Suppressor macrophage treated with lipopolysaccharide for 4 hours (primary cell): ENCODE measurements around the gene IGLON5.

Experiments used
- DNase-seq: peaks from one replicate; pipeline ENCODE4 v3.0.0-alpha.2; 2020

Gene IGLON5

DNA sequence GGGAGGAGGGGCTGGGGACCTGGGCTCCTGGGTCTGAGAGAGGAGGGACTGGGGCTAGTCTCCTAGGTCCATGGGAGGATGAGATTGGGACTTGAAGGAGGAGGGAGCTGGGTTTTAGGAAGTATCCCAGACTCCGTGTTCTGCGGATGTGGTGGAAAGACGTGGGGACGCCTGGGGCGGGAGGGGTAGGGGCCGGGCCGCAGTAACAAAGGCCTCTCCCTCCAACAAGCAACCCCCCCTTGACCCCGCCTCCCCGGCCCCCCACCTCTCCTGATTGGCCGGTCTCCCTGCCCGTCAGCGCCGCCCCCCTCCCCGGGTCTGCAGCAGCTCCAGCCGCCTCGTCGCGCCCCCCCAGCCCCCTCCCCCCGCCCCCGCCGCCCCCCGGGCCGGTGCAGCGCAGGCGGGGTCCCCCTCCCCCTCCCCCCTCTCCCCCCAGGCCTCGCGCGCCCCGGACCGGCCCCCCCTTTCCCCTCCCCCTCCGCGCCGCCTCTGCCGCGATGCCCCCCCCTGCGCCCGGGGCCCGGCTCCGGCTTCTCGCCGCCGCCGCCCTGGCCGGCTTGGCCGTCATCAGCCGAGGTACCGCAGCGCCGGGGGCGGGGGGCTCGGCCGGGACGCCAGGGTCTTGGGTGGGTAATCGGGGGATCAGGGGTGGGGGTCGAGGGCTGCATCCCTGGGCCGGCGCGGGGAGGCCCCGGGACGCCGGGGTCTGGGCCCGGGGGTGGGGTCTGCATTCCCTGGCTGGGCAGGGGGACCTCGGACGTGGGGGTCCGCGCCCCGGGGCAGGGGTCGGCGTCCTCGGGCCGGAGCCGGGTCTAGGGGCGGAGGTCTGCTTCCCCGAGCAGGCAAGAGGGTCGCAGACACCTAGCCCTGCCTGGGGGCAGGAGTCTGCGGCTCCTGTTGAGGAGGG is at the start of gene IGLON5:
Gene IGLON5, plus strand, starts transcription at position 294 of the 907 bp plus-strand sequence. Its CDS starts 204 bp downstream, at position 498.
- no peak for DNase-seq

DNA sequence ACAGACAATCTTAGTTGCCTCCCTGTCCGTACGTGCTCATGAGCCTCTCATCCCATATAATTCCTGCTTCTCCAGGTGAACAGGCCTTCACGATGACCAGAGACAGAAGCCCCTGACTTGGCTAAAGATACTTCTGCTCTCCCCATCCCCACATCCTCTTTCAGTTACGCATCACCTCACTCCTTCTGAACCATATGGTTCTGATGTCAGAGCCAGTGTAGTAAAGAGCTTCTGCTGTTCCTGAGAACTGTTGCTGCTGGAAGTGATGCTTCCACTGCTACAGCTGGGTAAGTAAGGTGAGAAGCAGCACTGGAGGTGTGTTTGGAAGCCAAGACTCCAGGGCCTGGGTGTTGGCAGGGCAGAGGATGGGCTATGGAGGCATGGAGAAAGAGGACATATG is 47.6 kb upstream of the IGLON5 start:
- DNase-seq, result no peak

DNA sequence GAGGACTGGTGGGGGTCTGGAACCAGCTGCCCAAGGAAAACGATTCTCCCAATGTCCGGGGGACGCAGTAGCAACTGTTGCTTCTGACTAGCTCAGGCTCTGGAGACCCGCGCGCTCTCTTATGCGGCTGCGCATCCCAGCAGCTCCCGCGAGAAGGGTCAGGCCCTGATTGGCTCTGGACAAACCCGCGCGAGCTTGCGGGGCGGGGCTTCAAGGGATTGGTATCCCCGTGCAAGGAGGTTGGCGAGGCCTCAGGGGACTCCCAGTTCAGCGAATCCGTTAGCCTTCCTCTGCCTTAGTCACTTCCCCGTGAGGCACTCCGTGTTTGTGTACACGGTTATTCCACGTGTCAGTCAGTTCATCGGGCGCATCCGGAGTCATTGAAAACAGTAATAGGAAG is 40.4 kb upstream of the IGLON5 start:
- peak; percentile 39 for DNase-seq

DNA sequence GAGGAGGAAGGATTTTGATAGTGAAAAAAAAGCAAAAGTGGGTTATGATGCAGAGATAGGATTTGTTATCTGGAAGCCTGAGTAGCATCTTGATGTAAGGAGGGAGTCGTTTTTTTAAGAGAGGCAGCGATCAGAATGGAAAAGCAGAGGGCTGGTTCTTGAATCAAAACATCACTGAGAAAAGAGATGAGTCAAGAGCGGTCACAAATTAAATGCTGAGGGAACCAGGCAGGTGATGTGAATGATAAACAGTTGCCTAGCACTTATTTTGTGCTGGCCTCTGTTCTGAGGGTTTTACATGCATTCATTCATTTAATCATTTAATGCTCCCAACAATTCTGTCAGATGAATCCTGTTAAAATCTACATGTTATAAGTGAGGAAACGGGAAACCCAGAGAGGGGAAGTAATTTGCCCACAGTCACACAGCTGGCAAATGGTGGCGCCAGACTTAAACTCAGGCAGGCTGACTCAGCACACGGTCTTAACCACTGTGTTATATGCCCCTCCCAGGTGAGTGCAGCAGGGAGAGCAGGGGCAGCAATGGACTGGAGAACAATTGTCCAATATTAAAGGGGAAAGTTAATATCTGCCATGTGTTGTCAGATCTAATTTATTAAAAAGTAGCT is 39.1 kb upstream of the IGLON5 start:
- peak; percentile 52 for DNase-seq

DNA sequence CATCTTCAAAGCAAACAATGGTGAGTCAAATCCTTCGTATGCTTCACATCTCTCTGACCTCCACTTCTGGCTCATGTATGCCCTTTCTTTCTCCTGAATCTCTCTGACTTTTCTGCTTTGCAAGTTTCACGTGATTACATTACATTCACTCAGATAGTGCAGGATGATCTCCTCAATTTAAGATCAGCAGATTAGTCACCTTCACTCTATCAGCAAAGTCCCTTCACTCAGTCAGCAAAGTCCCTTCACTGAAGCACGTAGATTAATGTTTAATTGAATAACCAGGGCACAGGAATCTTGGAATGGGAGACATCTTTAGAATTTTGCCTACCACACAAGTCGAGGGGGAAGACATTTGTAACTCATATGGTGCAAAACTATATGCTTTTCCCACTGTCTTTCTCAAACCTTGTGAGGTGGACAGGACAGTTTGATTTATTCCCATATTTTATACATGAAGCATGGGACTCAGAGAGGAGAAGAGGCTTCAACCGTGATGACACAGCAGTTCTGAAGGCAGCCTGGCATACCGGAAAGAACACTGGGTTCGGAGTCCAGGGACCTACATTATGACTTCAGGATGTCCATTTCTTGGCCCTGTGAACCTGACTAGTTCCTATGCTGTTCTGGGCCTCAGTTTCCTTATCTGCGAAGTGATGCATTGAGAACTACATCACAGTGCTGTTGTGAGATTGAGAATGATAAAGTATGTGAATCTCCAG is 37.2 kb upstream of the IGLON5 start:
- no peak for DNase-seq

DNA sequence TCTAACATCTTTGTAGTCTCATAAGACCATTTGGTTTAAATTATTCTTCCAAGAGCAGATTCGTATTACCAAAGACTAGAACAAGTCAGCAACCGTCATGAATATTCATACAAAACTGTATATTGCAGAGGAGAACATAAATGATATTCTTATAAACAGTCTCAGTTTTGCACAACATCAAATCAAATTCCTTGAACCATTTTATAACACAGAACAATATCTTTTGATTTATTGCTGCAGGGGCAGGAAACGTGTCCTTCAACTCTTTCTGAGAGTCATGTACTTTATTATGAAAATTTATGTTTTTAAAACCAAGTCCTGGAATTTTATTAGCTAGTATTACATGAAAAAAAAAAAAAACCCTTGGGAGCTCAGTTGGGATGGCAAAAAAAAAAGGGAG is 34.3 kb upstream of the IGLON5 start:
- DNase-seq, result no peak

DNA sequence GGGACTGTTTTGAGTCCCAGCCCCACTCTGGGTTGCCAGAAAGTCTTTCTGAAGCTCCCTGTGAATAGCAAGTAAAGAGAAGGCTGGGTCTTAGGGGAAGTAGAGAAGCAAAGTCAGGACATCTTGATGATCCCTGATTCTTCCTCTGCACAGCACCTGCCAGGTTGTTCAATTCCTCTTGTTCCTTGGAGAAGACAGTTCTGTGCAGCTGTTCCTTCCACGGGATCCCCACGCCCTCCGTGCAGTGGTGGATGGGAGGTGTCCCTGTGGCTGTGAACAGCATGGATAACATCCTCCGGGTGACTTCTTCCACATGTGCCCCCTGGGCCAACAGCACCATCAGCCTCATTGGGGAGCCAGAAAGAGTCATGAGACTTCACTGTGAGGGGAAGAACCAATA is 29.1 kb upstream of the IGLON5 start:
- DNase-seq, result no peak

DNA sequence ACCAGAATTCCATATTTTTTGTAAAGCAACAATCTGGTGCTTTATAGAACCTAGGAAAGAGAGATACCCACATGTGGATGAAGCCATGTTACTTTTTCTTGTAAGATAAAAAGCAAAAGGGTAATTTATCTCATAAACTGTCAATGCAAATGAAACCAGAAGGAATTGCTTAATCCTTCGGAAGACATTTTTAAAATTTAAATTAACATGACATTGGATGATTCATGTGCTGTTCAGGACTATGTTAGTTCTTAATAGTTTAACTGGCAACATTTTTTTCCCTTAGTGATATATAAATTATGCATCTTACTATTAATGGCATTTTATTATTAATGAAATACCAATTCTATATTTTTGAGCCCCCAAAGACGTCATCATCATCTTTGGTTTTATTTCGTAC is 25.8 kb upstream of the IGLON5 start:
- DNase-seq, result no peak

DNA sequence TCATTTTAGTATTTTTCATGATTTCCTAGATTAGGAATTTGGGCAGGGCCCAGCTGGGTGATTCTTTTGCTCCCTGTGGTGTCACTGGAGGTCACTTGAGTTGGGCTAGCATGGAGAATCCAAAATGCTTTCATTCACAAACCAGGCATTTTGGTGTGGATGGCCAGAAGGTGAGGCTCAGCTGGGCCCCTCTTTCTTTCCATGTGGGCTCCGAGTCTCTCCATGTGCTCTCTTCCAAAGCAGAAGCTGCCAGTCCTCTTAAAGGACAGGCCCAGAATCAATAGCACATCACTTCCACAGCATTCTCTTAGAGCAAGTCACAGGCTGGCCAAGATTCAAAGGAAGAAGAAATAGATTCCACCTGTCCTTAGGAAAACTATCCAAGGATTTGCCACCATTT is 21.8 kb upstream of the IGLON5 start:
- DNase-seq, result no peak

DNA sequence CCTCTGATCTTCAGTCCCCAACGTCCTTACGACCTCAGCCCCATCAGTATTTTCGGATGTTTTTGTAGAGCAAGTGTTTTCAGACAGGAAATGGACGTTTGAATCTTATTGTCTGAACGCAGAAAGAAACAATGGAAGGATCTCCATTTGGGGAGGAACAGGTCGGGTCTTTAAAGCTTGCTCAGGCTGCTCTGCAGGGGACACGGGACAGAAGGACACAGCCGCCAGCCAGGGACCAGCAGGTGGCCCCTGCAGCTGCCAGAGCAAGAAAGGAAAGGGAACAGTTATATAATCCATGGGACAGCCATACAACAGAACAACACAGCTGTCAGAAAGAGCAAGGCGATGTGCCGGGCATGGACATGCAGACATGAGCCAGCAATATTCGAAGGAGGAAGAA is 18.5 kb upstream of the IGLON5 start:
- DNase-seq, result no peak

DNA sequence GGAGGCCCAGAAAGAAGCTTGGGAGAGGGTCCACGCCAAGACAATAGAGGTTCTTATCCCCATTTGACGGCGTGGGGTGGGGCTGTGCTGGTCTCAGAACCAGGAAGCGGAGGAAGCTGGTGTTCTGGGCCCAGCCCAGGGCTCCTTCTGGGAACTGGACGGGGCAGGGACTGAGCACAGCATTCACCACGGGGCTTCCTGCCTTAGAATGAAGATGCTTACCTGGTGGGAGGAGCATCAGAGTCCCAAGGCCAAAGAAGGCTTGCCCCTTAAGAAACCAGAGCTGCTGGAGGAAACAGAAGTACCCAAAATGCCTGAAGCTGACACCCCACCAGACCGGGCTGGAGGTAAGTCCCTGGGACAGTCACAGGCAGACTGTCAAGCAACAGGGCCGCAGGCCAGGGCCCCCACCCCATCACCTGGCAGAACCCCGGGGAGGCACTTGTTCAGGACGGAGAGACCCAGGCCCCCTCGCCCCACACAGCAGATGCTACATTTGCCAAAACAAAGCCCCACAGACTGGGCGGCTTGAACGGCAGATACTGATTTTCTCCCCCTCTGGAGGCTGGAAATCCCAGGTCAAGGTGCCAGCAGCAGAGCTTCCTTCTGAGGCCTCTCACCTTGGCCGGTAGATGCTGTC is 17.8 kb upstream of the IGLON5 start:
- DNase-seq, result no peak

DNA sequence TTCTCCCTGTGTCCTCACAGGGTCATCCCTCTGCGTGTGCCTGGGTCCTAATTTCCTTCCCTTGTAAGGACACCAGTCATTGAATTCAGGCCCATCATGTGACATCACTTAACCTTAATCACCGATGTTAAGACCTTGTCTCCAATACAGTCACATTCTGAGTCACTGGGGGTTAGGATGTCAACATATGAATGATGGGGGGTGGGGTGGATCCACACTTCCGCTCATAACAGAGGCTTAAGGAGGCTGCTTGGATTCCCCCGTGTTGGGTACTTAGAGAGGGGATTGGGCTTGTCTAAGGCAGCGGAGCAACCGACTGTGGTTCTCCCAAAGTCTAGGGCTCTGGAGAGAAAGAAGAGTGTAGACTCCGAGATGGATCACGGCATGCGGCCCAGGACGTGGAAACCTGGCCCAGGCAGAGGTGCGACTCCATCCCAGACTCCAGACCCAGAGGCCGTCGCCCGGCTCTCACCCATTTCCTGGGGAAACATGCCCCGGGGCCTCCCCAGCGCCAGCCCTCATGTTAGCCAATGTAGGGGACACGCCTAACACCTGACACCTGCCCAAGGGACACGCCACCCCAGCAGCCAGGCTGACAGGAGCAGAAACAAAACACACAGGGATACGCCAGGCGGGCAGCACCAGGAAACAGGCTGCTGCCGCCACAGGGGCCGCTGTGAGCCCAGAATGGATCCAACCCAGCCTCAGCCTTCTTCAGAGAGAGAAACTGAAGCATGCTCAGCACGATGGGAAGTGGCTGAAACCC is 17.1 kb upstream of the IGLON5 start:
- DNase-seq, result no peak

DNA sequence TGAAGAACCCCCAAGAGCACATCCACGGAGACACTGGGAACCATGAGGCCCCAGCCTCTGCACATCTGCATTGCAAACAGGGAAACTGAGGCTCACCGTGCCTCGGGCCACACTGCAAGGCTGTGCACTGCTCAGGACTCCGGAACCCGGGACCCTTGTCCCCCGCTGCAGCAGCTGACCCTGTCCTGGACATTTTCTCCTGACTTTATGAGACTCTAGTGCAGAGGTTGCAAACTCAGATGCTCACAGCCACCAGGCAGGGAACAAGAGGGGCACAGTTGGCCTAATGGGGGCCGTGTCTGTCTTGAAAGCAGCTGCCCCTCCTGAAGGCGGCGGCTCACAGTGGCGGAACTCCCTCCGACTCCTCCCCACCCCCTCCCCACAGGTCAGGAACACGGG is 16.5 kb upstream of the IGLON5 start:
- DNase-seq, result no peak

DNA sequence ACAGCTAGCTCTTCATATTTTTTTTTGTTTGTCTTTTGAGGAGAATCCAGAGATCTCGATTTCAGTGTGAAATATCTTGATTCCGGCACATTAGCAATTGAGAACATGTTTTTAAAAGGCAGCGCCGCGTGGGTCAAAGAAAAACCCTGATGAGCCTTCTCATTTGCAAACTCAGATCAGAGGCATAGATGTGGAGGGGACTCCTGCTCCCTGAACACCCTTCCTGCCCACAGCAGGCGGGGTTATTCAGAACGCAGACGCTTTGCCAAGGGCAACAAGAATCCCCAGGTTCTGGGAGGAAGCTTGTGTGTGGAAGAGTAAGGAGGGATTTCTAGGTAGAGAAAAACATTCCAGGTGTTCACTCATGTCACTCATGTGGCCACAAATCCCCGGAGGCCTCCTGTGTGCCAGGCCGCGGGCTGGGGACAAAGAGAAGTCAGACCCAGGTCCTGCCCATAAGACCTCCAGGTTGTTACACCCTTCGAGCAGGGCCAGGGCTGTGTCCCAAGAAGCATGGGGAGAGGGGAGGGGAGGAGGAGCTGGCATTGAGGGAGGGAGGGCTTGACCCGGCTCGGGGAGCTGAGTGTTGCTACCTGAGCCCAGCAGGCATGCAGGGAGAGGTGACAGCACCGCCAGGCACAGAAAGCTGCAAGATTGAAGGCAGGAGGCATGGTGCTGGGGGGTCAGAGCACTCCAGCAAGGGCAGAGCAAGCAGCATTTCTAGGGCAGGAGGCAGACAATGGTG is 15.9 kb upstream of the IGLON5 start:
- DNase-seq, result no peak

DNA sequence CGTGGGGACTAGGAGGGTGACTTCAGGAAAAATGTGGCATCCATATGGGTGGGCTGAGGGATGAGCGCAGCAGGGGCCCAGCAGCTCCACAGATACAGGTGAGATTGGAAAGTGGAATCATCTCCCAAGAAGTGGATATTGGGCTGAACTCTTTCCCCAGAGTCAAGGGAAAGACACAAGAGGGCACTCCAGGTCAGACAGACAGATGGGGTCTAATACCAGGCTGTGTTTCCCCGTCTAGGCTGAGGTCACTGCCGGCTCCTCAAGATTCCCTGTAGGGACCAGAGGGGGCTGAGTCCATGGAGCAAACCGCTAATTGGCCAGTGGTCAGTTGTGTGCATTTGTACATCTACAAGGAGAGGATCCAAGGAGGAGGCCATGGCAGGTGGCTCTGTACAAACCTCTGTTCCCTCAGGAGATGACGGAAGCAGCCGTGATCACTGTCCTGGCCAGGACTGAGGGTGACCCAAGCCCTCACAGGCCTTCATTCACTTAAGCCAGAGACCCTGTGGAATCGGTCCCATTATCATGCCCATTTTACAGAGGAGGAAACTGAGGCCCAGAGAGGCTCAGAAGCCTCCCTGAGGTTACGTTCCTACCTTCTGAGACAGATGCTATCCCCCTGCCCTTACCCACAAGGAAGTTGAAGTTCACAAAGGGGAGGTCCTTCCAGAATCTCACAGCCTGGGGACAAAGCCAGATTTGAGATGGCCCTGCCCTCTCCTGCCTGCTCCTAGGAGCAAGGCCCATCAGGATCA is 14.9 kb upstream of the IGLON5 start:
- peak; percentile 19 for DNase-seq

DNA sequence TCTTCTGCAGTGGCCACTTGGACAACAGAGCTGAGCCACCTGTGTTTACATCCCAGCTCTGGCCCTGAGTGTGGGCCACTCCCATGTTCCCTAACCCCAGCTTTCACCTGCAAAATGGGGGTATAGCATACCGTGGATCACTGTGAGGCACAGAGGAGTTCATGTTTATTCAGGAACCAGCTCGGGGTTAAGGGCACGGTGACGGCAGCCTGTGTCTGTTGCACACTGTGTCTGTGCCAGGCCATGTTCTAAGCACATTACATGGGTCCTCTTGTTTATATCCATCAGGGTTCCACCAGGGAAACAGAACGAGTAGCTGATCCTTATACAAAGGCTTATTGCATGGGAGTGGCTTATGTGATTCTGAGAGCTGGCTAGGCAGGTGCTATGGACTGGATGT is 14.0 kb upstream of the IGLON5 start:
- no peak for DNase-seq

DNA sequence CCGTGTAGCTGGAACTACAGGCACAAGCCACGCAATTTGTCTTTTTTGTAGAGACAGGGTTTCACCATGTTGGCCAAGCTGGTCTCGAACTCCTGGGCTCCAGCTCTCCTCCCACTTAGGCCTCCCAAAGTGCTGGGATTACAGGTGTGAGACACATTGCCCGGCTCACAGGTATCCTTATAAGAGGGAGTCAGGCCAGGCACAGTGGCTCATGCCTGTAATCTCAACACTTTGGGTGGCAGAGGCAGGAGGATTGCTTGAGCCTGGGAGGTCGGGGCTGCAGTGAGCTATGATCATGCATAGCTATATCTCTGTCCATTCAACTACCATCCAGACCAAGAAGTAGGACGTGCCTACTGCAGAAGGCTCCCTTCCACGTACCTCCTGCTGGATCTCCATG is 10.2 kb upstream of the IGLON5 start:
- DNase-seq, result no peak

DNA sequence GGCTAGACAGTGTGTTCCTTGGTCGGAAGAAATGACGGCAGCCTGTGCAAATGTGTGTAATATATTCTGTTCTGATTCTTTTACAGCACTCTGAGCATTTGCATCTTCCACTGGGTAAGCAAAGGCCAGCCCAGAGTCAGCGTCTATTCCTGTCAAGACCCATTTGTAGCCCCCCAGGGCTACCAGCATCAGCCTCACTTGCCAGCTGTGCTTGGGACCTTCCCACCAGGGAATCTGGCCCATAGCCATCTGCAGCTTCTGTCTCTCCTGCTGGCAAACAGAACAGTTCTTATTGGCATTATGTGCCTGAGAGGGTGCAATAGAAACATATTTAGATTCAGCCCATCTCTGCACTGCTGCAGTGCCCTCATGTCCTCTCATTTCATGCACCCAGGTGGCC is 6.0 kb upstream of the IGLON5 start:
- no peak for DNase-seq

DNA sequence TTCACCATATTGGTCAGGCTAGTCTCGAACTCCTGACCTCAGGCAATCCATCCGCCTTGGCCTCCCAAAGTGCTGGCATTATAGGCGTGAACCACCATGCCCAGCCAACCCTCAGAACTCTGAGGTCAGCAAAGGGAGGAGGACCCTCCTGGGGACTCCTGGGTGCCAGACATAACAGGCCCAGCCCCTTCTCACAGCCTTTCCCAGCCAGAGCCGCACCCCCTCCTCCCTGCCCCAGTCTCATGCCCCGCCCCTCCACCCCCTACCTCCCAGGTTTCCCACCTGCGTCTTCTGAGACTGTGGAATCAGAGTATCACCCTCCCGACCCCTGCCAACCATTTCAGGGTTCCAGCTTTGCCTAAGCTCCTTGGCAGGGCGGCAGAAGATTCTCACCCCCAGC is 5.2 kb downstream of the IGLON5 start:
- DNase-seq, result no peak

DNA sequence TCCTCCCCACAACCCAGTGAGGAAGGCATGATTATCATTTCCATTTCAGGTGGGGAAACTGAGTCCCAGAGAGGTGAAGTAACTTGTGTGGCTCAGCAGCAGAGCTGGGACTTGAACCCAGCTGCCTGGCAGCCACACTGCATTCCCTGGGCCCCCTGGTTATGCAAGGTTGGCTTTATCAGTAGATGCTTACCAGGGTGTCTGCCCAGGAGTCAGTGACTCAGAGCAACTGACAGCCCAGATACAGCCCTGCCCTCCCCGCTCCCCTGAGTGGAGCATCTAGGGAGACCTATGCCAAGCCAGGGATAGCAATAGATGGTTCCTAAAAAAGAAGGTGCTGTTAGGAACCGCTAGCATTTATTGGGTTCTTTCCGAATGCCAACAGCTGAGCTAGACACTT is 5.9 kb downstream of the IGLON5 start:
- no peak for DNase-seq

DNA sequence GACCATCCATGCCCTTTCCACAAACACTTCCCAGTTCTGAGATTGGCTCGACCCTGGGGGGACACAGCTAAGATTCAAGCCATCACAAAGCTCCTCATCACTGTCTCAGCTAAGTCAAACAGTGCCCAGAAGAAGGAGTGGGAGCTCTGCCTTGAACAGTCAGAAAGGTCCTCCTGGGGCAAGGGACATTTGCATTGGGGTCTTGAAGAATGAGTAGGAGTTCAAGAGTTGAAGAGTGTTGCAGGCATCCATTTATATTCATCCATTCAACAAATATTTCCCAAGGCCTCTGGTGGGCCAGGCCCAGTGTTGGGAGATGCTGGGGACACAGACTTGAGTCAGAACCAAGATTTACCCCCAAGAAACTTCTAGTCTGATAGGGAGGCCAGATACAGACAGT is 6.5 kb downstream of the IGLON5 start:
- no peak for DNase-seq
